ENCODE data around the gene PTPRN2. TPM values are rescaled to one million over a fixed set of nuclear protein-coding genes. Genes with fewer than 3 reads are reported as not detected.

Gene PTPRN2
- total and polyA plus RNA-seq, 2 of the 8 experiments (the other 6 are each of a cell fraction or from before 2014, with no cell fraction given) = 2.6 to 4.5 TPM

GRCh38 chr7:158484801-158485531 lies 102.7 kb downstream of the PTPRN2 start (continued):
- TF ChIP-seq EP300 (IDR thresholded peaks at IDR 0.05; ENCODE audit: borderline replicate concordance in 1 of 2, low read depth in 2 of 2, low read length in 2 of 2) (no peak), MAFK (IDR thresholded peaks at IDR 0.05; ENCODE audit: low read depth, low read length) (no peak)

All from H1 (cell line).